Right lobe of liver (tissue), 6 donors: Measurements from ENCODE around the gene DNM3. TPM values are rescaled to one million over a fixed set of nuclear protein-coding genes. Genes with fewer than 3 reads are reported as not detected.

ENCODE experiments used
- ATAC-seq, 4 donors: fragments of 200-7000 bp; cut with Tn5 transposase; one replicate each; pipeline ENCODE4 v1.9.1; 2020; ENCODE audit warnings: mild to moderate bottlenecking in 4 of 4, moderate library complexity in 4 of 4
- DNase-seq, 3 donors: peaks; one replicate each; pipeline ENCODE4 v3.0.0-alpha.2; 2020
- H3K27ac ChIP-seq, 3 donors: fragments of 200-600 bp; one replicate each; pipeline ENCODE4 v1.8.0; 2022
- H3K27me3 ChIP-seq, 2 donors: fragments of 200-600 bp; one replicate each; pipeline ENCODE4 v1.8.0; 2022
- H3K36me3 ChIP-seq, 4 donors: fragments of 200-600 bp; sonication (generic) in 1 of 4; one replicate each; pipeline versions ENCODE4 v1.5.1 to v1.8.0; 2017 to 2022; ENCODE audit warnings: control low read depth in 1 of 4
- H3K4me1 ChIP-seq, 4 donors: fragments of 200-600 bp; sonication (generic) in 1 of 4; one replicate each; pipeline versions ENCODE4 v1.5.1 to v1.8.0; 2017 to 2022; ENCODE audit warnings: control low read depth in 1 of 4
- H3K4me3 ChIP-seq, 3 donors: fragments of 200-600 bp; one replicate each; pipeline ENCODE4 v1.8.0; 2022
- H3K9me3 ChIP-seq, 4 donors: fragments of 200-600 bp; sonication (generic) in 1 of 4; one replicate each; pipeline versions ENCODE4 v1.5.1 to v1.8.0; 2017 to 2022; ENCODE audit warnings: control low read depth in 1 of 4
- POLR2A ChIP-seq: fragments of 450-650 bp; IDR thresholded peaks from one replicate; pipeline ENCODE4 v1.6.1; 2017; ENCODE audit warnings: antibody characterized with exemption, mild to moderate bottlenecking
- WGBS: methylation state at CpG from one replicate; pipeline ENCODE4 v1.1.6; 2018; ENCODE audit warnings: low coverage, low lambda C conversion rate; ENCODE audit not compliant: insufficient coverage; ENCODE audit errors: missing lambda C conversion rate; 5-methylcytosine and 5-hydroxymethylcytosine counted together
- intact Hi-C, 2 donors: fragments of 100-400 bp; cut with DNase I; formaldehyde crosslinking; loops; one replicate each; pipeline versions ENCODE4 v1.11.2 to v1.14.1; 2022
- total RNA-seq, 6 experiments: library from RNA; depleted of rRNA in 2 of 6; stranded (reverse); fragments of >200 nt in 2 of 6; fragmentation: NEBNext Ultra II Directional in 3 of 6; extraction: Animal tissue kit (Norgen Biotek cat#: 25700) in 3 of 6; gene quantifications; one replicate each; pipeline versions ENCODE4 v1.1.0 to v1.2.4, GENCODE V29; 2016 to 2023
- TF ChIP-seq, protein P1 (sequence below), 4 donors: fragments of 200-600 bp in 3 of 4; fragments of 450-650 bp in 1 of 4; IDR thresholded peaks; one replicate each; pipeline versions ENCODE4 v1.5.1 to v1.8.0; 2016 to 2022; ENCODE audit warnings: antibody characterized with exemption in 4 of 4, mild to moderate bottlenecking in 2 of 4
- donor health status: DM: no; HTN: yes; CAD: no.
- donor health status: DM: no; HTN: no; CAD: no.
- donor health status: DM: no; HTN: no; CAD: no.
- donor health status: DM: no; HTN: yes; CAD: no.
- donor health status: DM: no; HTN: yes; CAD: no.

DNM3 gene
- total RNA-seq, 6 experiments from 2014 or later, result 0.29 to 0.92 (median 0.43) TPM

DNA sequence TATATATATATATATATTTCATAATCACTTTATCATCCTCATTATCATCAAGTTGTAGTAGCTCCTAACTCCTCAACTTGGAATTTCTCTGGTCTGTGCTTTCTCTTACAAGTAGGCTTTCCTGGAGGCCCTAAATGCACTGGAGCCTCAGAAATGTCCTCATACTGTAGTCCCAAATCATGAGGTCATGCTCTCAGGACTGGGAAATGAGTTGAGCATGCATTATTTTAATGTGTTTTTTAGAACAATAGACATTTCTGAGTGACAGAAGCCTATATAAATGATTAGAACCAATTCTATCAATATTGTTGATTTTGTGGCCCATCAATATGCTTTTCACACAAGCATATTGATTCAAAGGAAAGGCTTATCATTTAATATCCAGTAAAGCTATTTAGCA, 536.3 kb downstream of the DNM3 start:
- no peaks in the 10 kb centered on the region for H3K27me3 ChIP-seq
- intact Hi-C loops, result no loop called here

DNA sequence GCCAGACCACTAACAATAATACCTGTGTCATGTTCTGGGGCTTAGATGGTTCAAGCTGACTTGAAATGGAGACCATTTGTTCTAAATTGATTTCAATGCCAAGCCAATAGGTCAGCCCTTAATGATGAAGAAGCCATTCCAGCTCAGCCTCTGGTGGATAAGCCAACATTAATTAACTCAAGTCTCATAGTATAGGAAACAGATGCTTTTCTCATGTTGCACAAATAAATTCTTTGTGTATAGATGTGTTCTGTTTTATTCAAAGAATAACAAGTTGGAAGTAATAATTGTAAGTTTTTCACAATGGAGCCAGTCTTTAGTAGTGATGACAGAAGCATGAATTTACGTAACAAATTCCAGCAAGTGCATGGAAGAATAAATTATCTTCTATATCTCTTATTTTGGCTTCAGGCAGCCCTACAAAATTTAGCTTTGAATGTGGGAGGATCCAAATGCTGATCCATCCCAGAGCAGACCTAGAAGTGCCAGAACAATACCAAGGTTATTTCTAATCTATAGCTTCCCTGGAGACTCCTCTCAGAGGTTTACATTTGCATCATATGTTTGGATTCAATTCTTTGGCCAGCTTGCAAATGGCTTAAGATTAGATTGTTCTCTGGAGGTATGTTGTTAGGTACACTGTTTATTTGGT, 536.9 kb downstream of the DNM3 start:
- ATAC-seq, result no peak
- intact Hi-C loops, result no loop called here
- Histone ChIP-seq H3K27me3 (no peaks in the 10 kb centered on the region), H3K36me3 (no peaks in the 10 kb centered on the region), H3K4me3 (no peak overlapping the region), H3K9me3 (no peaks in the 10 kb centered on the region), H3K27ac (no peak overlapping the region), H3K4me1 (no peaks in the 10 kb centered on the region)
- DNase-seq, result no peak
- 100% methylated on average over 1 of the region's 1 CpG for WGBS
- TF ChIP-seq POLR2A, result no peak
- TF ChIP-seq, protein P1, sequence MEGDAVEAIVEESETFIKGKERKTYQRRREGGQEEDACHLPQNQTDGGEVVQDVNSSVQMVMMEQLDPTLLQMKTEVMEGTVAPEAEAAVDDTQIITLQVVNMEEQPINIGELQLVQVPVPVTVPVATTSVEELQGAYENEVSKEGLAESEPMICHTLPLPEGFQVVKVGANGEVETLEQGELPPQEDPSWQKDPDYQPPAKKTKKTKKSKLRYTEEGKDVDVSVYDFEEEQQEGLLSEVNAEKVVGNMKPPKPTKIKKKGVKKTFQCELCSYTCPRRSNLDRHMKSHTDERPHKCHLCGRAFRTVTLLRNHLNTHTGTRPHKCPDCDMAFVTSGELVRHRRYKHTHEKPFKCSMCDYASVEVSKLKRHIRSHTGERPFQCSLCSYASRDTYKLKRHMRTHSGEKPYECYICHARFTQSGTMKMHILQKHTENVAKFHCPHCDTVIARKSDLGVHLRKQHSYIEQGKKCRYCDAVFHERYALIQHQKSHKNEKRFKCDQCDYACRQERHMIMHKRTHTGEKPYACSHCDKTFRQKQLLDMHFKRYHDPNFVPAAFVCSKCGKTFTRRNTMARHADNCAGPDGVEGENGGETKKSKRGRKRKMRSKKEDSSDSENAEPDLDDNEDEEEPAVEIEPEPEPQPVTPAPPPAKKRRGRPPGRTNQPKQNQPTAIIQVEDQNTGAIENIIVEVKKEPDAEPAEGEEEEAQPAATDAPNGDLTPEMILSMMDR (IDR thresholded peaks at IDR 0.05), result no peak

More for the DNA sequence above, 536.3 kb downstream of the DNM3 start:
- ATAC-seq (no peak), DNase-seq (no peak)
- no peak for TF ChIP-seq POLR2A
- TF ChIP-seq, protein P1 (IDR thresholded peaks at IDR 0.05), result no peak
- Histone ChIP-seq H3K9me3 (no peaks in the 10 kb centered on the region), H3K27ac (no peak overlapping the region), H3K4me3 (no peak overlapping the region), H3K36me3 (no peaks in the 10 kb centered on the region), H3K4me1 (no peaks in the 10 kb centered on the region)

GRCh38 chr1:172380441-172381244, 539.3 kb downstream of the DNM3 start:
- intact Hi-C loops, result no loop called here
- no peaks in the 10 kb centered on the region for H3K9me3 ChIP-seq
- ATAC-seq (peak; percentile 54 to 74 (median 66)), DNase-seq (no peak)
- H3K27me3 ChIP-seq, result no peaks in the 10 kb centered on the region
- no peaks in the 10 kb centered on the region for H3K4me1 ChIP-seq
- H3K36me3 ChIP-seq, result no peaks in the 10 kb centered on the region
- TF ChIP-seq, protein P1 (IDR thresholded peaks at IDR 0.05), result no peak
- TF ChIP-seq POLR2A, result no peak
- no peak overlapping the region for H3K4me3 ChIP-seq
- 40% methylated on average over 6 of the region's 6 CpGs for WGBS
- no peak overlapping the region for H3K27ac ChIP-seq

DNA sequence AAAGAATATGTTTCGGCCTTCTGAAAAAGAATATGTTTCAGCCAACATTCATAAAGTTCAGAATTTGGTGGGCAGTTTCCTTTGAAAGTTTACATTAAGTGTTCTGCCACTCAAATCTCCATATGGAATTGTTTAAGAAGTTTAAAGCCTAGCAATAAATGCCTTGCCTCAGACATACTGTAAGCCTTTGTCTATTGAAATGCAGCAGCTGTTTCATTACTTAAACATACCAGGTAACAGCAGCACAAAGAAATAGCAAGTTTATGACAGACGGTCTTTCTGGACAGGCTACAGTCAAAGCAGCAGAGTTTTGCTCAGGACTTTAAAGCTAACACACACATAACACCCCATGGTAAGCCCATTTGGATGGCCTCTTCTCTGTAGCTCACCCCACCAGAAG, 540.6 kb downstream of the DNM3 start:
- intact Hi-C loops, result no loop called here
- no peak for DNase-seq
- Histone ChIP-seq H3K4me3 (no peak overlapping the region), H3K4me1 (no peaks in the 10 kb centered on the region), H3K9me3 (no peaks in the 10 kb centered on the region), H3K27me3 (no peaks in the 10 kb centered on the region), H3K27ac (no peak overlapping the region), H3K36me3 (no peaks in the 10 kb centered on the region)
- no peak for TF ChIP-seq POLR2A
- TF ChIP-seq, protein P1 (IDR thresholded peaks at IDR 0.05), result no peak
- 67% methylated on average over 2 of the region's 2 CpGs for WGBS
- no peak for ATAC-seq
